AML-193 (cell line): ENCODE data around the gene OR5B2.
"Not testable (repeated sequence)": the region's sequence is repeated elsewhere in the genome, so short reads cannot be mapped to it uniquely, and the experiment has no call there.

Source experiments
- DNase-seq, 2 experiments: peaks; one replicate each; lab custom pipeline; 2025; lab: John Stamatoyannopoulos, UW

OR5B2 gene

DNA sequence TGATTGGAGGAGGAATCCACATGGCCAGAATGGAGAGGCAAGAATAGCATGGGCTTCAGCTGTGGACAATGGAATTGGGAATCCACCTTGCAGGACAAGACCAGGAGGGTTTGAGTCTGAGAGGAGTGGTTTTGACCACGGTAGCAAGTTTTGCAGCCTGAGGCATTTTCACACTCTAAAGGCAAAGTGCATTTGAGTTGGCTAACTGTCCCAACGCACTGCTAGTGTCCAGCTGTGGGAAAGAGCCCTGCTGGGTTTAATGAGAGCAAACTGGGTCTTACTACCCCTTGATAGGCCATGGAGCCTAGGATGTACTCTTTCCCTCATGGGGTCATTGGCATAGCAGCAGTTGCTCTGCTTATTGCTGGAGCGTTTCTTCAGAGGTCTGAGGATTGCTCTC lies at the start of gene OR5B2:
TSS of gene OR5B2 (minus strand) at position 101 of the 400 bp plus-strand sequence. CDS start 4,860 bp downstream, outside the sequence.
- DNase-seq, result no peak

DNA sequence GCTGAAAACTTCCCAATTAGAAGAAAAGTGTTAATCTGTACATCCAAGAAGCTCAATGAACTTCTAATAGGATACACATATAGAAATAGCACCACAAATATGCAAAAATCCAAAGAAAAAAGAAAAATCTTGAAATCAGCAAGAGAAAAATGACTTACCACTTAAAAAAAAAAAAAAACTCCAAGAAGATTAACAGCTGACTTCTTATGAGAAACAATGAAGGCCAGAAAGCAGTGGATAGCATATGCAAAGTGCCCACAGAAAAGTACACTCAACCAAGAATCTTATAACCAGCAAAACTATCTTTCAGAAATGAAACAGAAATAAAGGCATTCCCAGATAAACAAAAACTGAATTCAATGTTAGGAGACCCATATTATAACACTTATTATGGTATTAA lies 44.0 kb upstream of the OR5B2 start:
- no peak for DNase-seq

DNA sequence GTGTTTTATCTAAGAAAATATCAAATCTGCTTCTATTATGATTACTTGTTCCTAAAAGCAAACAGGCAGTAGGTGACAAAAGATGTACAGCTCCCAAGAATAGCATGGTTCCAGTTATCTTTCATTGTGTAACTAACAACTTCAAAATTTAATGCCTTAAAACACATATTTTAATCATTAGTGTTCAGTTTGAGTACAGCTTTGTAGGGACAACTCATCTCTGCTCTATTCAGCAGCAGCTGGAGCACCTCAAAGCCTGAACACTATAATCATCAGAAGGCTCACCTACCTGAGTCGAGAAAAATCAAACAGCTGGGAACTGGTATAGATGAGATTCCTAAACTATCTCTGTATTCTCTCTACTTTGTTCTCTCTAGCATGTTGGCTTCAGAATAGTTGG lies 38.4 kb upstream of the OR5B2 start:
- no peak for DNase-seq

DNA sequence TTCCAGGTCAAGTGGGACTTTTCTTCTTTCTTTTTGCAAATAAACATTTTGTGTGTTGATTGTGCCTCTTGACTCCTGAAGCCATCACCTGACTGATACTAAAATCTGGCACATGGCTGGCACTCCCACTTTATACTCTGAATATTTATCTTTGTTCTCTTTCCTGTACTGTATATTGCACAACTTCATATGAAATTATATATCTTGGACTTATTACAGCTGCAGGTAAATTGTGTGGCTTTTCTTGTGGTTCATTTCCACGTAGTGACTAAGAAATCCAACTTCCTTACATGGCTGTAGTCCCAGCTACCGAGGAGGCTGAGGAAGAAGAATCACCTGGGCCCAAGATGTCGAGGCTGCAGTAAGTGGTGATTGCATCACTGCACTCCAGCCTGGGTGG lies 37.8 kb upstream of the OR5B2 start:
- no peak for DNase-seq

DNA sequence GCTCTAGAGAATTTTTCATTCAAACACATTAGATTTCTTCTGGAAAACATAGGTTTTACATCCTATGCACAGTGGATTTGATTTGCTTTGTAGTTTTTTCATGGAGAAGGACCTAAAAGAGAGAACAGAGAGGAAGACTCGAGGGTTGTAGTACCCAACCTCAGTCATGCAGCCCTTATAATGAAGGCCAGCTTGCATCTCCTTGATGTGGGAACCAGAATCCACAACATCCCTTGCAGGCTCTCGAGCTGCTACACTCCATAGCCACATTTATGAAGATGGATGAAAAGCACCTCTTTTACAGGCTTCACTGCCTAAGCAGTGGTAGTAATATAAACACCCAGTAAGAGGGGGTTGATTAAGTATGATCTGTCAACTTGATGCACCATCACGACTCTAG lies 23.7 kb upstream of the OR5B2 start:
- DNase-seq, result no peak

DNA sequence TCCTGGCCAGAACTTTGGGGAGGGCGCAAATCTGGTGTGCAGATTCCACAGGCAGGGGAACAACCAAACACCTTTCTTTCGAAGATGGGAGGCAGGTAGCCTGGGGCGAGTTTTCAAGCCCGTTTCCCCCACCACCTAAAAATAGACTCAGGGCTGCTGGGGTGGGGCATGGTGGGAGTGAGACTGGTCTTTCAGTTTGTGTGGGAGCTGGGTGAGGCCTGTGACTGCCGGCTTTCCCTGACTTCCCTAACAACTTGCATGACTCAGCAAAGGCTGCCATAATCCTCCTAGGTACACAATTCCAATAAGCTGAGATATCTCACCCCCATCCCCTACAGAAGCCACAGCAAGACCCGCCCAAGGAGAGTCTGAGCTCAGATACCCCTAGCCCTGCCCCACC lies 18.4 kb upstream of the OR5B2 start:
- DNase-seq, result no peak

DNA sequence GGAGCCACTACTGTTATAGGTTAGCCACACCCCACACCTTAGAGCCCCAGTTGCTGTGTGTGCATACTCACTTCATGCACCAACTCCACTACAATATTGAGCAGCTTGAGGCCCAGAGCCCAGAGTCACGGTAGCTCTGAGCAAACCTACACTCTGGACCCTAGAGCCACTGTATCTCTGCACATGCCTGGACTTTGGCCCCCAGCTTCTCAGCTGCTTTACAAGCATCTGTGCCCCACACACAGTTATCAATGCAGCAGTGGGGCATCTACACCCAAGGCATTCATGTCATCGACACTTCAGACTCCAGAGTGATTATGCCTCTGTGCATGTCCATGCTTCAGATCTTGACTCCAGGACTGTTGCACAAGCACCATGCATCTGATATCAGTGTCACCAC lies 16.4 kb upstream of the OR5B2 start:
- no peak for DNase-seq

DNA sequence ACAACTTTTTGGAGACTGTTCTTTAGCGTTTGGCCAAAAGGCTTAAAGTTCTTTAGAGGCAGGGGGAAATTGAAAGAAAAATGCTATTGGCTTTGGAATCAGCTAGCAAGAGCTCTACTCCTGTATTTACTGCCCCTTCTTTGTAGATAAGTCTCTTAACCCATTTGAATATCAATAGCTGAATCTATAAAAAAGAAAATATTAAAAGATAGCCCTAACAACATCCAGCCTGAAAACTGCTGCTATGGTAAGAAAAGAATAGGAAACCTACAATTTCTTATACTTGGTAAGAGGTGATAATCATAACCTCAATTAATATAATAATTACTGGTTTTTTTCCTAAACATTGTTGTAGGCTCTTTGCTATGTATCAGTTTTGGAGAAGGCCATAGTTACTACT lies 14.2 kb upstream of the OR5B2 start, which contains the start of gene OR5B12:
TSS of gene OR5B12 (minus strand) at position 101 of the 400 bp plus-strand sequence. CDS start 2,085 bp downstream, outside the sequence.
- no peak for DNase-seq

DNA sequence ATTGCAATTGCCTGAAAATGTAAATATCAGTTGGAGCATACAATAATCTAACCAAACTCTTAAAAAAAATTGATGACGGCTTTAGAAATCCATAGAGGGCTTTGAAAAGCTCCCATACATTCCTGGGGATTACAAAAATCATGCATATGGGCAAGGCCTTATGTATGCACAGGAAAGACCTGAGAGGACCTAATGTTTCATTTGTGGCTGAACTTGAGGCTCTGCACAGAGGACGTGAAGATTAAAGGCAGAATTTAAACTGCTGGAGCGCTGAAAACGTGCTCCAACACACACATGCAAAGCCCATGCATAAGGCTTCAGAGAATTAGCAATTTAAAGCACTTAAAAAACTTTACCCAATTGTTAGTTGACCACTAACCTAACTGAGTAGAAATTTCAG lies 10.6 kb upstream of the OR5B2 start:
- DNase-seq, result no peak

DNA sequence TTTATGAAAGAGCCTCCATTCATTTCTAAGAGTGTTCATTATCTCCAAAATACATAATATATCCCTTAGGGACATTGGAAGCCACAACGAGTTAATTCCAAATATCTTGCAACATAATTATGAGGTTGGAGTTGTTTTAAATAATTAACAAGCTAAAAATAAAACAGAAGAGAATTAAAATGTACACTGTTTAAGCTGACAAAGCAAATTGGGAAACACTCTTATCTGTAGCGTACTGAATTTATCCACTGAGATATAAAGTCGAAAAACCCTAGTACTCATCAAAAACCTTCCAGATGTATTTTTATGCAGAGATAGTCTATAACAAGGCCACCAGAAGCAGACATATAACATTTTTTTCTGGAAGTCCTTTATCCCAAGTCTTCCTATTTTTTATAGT lies 6.3 kb upstream of the OR5B2 start:
- DNase-seq, result no peak

DNA sequence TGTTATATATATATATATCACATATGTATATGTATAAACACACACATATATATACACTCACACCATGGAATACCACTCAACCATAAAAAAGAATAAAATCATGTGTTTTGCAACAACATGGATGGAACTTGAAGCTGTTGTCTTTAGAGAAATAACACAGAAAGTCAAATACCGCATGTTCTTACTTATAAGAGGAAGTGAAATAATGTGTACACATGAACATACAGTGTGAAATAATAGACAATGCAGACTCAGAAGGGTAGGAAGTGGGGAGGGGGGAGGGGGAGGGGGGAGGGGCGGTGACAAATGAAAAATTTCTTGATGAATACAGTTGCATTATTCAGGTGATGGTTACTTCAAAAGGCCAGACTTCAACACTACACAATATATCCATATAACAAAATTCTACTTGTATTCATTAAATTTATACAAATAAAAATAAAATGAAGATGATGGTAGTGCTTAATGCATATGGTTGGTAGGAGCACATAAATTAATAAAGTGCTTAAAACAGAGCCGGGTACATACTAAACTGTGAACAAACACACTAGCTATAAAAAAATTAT lies 5.8 kb upstream of the OR5B2 start:
- DNase-seq, result no peak

DNA sequence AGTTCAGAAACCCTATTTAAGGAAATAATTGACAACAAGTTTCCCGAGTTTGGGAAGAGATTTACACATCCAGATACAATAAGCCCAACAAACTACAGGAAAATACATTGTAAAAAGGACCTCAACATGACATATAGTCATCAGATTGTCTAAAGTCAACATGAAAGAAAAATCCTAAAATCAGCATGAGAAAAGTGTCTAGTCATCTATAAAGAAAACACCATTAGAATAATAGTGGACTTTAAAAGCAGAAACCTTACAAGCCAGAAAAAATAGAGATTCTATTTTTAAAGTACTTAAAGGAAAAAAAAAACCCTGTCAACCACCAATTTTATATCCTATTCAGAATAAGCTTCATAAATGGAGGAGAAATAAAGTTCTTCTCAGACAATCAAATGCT lies 1.4 kb upstream of the OR5B2 start:
- DNase-seq, result no peak

DNA sequence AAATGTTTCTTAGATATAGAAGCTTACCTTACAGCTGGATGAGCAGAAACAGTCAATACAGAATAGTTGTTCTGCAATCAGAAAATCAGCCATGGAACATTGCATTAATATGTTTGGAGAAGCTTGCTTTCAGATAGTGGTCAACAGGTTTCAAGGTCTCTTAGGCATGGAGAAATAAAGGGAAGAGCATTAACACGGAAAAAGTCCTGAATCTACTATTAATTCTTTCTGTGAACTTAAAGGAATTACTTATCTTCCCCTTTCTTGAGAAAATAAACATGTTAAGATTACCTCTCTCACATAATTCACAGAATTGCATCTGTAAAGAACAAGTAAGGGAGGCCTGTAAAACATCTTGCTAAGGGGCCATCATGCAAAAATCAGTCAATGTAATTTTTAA lies 21.1 kb downstream of the OR5B2 start, which contains the start of gene OR5B3:
TSS of gene OR5B3 (minus strand) at position 101 of the 400 bp plus-strand sequence. CDS start 3,465 bp downstream, outside the sequence.
- no peak for DNase-seq

DNA sequence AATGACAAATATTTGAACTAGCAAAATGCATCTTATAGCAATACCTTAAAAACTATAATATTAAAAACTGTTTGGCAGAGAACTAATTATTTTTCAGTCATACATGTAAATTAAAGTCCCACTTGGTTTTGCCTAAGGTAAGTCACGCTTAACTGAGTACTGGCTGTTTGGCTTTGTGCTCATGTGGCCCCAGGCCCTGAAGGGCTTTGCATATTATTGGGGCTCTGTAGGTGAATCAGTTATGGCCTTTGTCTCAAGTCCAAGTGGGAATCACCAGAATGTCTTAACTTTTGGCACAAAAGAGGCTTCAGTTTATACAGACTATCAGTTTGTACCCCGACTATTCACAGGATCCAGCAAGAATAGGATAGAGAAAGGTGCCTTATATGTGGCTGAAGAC lies 28.3 kb downstream of the OR5B2 start:
- DNase-seq, result not testable (repeated sequence)

DNA sequence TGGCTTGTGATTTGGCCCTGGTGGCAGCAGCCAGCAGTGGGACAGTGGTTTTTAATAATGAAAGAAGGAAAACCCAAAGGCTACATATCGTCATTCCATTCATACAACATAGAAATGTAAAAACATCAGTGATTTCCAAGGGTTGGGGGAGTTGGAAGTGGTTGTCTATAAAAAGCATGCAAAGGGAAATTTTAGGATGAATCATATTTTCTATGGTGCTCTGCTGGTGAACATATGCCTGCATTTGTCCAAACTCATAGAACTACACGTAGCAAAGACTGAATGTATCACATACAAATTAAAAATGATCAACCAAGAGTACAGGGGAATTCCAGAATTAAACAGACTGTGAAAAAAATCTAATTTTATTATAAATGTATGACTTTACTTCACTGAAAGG lies 32.3 kb downstream of the OR5B2 start:
- no peak for DNase-seq

DNA sequence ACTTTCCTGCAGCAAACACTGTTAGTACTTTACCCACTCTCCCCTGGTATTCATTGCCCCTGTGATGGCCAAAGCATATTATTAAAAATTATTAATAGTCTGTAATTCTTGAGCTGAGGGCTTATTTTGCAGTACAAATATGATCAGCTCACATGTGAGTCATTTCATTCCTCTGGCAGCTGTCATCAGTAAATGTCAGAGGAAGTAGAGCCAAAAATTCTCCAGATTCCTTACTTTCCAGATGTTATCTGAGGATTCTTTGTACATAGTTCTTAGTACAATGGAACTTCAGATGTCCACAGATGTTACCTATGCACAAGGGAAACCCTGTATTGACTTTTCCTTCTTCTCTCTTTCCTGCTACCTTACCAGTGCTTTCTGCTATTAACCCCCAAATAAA lies 33.7 kb downstream of the OR5B2 start:
- DNase-seq, result no peak

DNA sequence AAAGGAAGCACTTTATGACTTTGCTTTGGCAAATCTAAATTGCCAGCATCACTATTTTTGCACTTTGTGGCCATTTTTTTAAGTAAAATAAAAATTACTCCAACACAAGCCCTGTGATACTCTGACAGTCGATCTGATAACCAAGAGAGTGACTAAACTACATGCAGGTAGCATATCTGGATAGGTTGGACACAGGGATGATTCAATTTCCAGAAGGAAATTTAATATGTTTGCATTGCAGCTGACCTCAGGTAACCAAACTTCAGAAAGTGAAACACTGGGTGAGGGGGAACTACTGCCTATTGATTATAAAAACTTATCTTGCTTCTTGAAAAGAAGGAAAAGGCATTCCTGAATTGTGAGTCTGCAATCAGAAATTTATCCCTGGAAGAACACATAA lies 35.2 kb downstream of the OR5B2 start:
- no peak for DNase-seq

DNA sequence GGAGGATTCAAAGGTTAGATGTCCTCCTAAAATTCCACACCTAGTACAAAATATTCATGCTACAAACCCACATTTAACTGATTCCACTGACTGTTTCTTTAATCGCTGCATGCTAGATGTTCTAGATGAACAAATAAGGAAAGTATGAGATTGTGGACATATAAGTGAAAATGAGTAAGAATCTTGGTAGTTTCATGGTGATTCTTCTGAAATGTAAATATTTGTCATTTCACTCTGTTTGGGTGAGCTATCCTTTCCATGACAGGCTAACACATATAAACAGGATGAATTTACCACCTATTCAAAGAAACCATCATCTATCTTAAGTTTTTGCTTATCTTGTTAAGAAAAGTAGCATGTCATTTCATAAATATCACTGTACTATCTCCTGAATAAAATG lies 36.0 kb downstream of the OR5B2 start:
- DNase-seq, result no peak

DNA sequence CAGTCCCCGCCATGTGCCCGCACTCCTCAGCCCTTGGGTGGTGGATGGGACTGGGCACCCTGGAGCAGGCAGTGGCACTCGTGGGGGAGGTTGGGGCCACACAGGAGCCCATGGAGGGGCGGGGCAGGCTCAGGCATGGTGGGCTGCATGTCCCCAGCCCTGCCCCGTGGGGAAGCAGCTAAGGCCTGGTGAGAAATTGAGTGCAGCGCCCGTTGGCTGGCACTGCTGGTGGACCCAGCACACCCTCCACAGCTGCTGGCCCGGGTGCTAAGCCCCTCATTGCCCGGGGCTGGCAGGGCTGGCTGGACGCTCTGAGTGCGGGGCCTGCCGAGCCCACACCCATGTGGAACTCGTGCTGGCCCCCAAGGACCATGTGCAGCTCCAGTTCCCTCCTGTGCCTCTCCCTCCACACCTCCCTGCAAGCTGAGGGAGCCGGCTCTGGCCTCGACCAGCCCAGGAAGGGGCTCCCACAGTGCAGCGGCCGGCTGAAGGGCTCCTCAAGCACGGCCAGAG lies 37.3 kb downstream of the OR5B2 start:
- no peak for DNase-seq
